DMS79 treated with DMSO at 0.1 percent for 48 hours (cell line): ENCODE data around the gene COL4A5.
"Not testable (repeated sequence)": the region's sequence is repeated elsewhere in the genome, so short reads cannot be mapped to it uniquely, and the experiment has no call there.

Source experiments
- DNase-seq: peaks from one replicate; lab custom pipeline; 2025; lab: John Stamatoyannopoulos, UW

COL4A5 gene

DNA sequence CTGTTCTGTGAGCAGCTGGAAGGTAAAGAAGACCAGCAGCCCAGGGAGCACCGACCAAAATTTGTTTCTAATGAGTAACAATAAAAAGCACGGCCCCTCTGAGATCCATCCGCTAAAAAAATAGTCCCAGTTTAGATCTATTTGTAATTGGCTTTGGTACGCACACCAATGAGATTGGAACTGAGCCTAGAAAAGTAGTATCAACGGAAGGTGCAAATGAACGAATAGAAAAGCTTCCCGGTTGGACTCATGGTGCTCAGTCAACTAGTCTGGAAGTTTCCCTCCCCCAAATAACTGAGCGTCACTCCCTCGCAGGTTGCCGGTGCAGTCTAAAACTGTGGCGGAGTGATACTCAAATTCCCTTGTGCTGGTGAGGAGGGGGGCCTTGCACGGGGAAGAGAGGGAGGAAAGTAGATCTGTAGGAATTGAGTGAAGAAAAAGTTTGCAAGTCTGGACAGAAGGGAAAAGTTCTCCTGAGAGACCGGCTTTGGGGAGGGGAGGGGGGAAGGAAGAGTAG lies at the start of gene COL4A5:
Gene COL4A5 (plus strand): TSS at position 413 of the 517 bp plus-strand sequence. CDS start 288 bp downstream, outside the sequence.
- DNase-seq, result no peak

DNA sequence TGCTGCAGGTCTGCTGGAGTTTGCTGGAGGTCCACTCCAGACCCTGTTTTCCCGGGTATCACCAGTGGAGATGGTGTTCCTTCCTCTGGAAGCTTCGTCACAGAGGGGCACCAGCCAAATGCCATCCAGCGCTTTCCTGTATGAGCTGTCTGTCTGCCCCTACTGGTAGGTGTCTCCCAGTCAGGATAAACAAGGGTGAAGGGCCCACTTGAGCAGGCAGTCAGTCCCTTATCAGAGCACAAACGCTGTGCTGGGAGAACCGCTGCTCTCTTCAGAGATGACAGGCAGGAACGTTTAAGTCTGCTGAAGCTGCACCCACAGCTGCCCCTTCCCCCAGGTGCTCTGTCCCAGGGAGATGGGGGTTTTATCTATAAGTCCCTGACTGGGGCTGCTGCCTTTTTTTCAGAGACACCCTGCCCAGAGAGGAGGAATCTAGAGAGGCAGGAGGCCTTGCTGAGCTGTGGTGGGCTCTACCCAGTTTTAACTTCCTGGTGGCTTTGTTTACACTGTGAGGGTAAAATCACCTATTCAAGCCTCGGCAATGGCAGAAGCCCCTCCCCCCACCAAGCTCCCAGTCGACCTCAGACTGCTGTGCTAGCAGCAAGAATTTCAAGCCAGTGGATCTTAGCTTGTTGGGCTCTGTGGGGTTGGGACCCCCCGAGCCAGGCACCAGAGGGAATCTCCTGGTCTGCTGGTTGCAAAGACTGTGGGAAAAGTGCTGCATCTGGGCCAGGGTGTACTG lies 48.5 kb upstream of the COL4A5 start:
- DNase-seq, result not testable (repeated sequence)

DNA sequence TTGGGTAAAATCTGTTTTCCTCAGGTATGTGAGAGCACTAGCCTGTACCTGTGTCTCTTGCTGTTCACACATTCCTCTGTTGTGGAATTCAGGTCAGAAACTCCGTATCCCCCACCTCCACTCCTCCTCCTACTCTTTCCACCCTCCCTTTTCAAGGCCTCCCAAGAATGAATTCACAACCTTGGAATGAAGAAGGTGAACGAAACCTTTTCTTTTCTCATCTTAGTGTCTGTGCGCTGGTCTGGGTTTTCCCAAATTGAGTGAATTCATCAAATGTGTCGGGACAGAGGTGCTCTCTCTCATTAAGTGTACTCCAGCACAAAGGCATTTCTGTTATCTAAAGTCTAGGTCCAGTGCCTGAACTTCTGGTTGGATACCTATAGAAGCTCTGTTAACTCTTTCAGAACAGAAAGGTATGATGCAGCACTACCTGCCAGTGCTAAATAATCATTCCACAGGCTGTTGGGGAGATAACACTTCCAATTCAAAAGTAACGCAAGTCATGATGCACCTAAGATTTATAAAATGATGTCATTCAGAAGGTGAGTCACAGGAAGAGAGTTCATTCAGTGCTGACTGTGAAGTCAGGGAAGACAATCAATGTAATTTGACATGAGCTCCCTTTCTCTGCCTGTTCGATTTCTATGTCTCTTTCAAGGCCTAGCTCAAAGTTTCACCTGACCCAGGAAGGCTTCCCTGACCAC lies 43.3 kb upstream of the COL4A5 start:
- DNase-seq, result no peak

DNA sequence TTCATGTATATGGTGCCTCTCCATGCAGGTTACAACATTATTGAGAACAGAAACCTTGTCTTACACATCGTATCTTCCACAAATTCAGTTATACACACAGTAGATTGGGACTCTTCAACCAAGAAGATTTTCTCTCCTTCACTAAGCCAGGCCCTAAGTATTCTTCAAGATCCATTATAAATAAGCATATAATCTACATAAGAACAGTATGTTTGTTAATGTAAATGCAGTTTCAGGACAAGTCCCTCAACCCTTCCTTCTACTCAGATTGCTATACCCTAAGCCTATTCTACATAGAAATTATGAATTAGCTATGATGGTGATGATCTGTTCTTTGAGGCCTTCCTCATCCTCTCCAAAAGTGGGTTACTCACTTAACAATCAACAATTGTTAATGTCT lies 42.7 kb upstream of the COL4A5 start:
- DNase-seq, result no peak

DNA sequence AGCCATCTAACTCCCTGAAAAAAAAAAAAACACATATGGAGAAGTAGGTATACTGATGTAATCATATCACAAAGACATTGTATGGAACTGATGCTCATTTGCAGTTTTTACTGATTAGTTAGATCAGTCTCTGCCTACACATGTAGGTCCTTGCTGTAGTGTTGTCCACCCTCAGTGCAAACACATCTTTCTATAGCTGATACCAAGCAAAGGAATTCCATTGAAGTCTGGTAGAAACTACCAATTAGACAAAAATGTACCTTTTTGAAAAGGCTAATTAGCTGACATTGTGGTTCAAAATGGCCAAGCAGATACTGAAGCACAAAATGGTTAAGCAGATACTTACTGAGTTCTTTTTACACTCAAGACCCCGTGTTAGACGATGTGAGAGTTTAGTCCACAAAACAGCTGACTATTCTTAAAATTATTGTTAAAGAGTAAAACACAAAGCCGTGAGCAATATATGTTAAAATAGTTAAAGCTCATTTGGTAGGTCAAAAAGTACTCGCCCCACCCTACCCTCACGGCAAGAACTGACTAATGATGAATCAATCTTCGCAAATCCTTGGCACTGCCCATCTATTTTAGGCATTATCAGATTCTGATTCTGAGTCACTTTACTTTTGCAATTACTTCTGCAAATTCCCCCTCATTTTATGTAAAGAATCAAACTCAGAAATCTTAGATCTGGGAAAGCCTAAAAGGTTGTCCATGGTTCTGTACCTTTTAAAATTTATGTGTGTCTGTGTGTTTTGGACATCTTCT lies 41.8 kb upstream of the COL4A5 start:
- DNase-seq, result no peak

DNA sequence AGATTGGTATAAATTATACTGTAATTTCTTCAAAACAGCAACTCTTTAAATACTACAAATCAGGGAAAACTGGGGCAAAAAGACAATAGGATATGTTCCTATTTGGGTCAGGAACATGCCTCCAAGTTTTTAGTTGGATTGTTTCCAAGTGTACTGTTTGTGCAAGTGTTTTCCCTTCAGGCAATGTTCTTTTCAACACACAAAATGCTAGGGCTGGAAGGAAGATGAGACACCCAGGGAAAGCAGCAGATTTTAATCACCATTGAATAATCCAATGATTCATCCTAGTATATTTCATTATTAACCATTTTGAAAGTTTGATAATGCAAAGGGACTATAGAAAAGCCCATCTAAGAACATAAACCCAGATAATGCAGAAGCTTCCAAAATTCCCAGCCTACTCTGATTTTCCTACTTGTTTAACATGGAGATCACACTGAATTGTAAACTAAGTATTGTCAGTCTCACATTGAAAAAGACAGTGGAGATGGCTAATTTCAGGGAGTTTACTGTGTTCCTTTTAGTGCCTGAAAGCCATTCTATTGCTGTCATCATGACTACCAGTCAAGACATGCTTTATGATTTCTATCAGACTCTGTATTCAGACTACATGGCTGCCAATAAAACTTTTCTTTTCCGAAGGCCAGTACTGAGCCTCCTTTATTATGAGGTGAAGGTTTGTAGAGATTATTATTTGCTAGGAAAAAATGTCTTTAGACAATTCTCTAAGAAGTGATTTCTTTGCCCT lies 40.0 kb upstream of the COL4A5 start:
- no peak for DNase-seq

DNA sequence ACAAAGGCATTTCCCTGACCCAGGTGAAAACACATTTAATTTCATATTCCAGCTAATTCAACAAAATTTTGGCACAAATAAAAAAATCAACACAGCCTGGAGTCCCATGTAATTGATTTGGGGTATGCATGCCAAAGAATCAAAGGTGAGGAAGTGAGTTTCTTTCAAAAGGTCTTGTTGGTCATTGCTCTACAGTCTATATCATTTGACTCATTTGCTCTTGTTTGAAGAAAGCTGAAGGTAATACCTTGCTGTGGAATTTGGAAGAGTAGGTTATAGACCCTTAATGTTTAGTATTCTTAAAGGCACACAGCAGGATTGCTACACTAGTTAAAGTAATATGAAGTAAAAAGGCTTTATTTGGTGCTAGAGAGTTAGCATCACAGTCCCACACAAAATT lies 26.9 kb upstream of the COL4A5 start:
- DNase-seq, result no peak

DNA sequence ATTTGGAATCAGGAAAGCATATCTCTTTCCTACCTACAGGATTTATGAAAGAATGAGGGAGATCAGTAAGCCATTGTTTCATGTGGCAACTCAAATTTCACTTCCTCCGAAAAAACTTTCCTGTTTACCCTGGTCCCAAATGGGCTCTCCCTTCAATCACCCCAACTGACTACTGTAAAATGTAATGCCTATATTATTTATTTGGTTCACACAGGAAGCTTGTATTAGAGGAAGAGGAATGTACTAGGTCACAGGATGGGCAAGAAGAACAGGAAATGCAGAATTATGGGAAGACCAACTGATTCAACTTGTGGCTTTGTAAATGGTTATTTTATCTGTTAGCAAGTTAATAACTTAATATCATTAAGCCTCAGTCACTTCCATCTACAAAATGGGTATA lies 24.5 kb upstream of the COL4A5 start:
- DNase-seq, result no peak

DNA sequence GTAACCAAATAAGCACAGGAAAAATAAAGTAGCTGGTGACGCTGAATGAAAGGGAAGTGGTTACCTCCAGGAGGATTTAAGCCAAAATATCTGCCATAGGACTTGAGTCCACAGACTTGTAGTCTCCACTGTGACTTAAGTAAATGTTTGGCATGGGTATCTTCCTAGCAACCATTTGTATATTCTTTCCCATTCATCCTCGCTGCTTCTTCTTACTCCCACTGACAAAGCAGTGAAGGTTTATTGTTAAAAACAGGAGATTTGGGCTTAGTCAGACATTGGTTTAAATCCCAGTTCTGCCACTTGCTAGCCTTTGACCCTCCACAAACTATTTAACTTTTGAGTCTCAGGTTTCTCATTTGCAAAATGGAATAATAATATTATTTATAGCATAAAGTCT lies 23.7 kb upstream of the COL4A5 start:
- DNase-seq, result no peak

DNA sequence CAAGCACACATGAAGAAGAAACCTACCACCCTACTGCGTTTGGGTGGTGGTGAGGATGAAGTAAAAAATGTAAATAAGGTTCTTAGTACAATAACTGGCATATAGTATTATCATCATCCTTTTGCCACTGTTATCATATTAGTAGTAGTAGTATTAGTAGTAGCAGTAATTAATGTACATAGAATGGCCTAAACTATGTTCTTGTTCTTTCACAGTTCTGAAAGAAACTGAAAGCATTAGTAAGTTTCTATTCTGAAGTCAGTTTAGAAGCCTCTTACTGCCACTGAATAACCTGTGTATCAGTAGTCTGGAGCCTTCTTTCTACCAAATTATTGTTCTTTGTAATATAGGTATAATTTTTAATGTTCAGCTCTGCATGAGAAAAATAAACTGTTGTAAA lies 22.4 kb upstream of the COL4A5 start:
- no peak for DNase-seq

DNA sequence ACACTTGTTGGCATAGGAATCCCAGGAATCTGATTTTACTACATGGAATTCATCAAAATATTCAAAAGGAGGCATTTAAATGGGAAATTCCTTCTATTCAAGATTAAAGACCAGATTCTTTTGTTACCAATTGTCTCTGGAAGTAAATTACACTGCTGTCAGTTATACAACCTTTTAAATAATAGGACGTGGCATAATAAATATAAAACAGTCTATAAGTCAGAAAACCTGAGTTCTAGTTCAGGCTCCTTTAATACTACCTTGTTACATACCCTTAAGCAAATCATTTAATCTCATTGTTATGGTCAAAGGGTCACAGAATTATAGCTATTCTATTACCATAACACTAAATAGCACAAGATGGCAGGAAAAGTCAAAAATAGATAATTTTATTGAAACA lies 20.2 kb upstream of the COL4A5 start:
- no peak for DNase-seq

DNA sequence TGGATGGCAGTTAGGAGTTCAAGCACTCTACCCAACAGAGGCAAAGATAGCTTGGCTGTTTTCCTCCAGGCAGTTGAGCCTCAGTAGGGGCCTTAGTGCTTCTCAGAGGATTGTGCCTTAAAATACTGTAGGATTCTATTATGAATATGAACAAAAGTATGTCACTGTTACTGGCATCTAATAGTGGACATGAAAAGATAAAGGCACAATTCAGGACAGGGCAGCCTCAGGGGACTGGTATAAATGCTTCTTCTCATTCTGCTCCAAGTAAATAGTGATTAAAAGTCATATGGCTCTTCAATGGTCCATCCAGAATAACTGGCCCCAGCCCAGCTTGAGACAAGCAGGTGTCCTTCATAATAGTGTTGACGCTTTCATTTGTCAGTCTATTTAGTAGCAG lies 19.2 kb upstream of the COL4A5 start:
- no peak for DNase-seq

DNA sequence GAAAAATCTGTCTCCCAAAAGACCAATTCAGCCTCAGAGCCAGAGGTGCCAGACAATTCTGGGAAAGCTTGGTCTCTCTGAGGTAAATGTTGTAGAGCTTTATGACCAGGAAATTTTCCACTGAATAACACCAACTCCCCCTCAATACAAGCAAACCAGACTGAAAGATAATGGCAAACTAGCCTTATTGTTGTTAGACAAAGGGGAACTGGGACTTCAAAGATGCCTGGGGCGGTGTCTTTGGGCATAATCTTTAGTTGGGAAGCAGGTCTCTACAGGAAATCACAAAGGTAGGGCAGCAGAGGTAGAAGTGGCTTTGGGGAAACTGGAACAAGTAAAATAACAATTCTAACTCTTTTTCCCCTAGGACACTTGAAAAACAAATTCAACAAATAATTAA lies 13.4 kb upstream of the COL4A5 start:
- DNase-seq, result no peak

DNA sequence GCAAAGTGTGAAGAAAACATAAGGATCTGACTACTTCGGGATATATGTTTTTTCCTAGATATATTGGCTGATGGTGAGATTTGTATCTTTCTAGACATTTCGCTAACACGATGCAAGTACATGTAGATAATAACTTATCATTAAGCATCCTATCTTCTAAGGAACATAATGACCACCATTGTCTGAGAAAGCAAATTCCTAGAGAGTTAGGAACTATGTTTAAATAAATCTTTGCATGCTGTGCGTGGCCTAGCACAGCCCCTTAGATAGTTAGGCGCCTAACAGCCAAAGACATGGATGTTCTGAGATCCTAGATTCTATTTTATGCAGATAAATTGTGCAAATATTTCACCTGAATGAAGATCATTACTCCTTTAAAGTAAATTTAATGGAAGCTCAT lies 4.4 kb upstream of the COL4A5 start:
- DNase-seq, result no peak

DNA sequence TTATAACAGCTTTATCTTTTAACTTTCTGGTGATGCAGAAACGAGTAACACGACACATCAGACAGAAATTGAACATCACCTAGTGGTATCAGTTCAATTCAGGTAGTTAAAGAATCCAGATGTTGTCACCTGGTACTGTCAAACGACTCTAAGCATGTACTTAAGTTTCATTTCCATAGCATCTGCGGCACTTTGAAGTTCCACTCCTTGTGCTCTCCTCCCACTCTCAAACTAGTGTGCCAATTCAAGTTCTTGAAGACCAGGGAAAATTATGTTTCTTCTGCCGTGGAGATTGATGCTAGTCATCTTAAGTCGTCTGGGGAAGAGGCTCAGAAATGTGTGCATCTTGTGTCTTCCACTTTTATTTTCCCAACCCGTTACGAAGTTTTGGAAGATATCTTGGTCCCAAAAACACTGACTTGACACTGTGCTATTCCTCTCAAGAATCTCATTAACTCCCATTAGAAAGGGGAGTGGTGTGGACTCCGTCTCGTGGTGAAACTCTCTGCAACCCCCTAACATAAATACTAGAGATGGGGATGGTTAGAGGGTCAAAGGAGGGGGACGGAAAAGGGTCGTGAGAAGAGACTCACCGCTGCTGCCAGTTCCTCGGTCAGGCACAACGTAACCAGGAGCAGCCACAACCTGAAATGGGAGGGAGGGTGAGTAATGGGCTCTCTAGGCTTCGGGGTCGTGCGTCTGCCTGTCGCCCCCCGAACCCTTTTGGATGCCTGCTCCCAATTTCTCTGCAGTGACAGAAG lies 2.1 kb upstream of the COL4A5 start:
- DNase-seq, result no peak

DNA sequence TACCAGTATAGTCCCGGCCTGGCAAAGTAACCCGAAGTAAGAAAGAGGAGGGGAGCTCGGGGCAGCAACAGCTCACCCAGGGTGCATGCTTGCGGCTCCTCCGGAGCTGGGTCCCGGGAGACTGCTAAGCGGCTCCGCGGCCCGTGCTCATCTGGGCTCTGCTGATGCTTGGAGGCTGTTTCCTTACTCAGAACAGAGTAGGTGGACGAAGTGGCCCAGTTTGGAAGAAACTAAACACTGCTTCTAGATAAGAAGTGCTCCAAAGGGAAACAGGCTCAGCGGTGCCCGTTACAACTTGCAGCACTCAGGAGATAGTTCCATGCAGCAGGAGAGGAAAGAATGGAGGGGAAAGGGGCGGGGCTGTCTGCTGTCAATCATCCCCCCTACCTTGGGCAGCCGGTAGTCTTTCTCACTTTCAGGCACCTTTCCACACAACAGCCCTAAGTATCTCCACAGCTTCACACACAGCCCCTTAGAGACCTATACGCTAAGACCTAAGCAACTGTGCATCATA lies 1.5 kb upstream of the COL4A5 start, which contains the start of gene COL4A6:
Gene COL4A6 (minus strand): TSS at position 313 of the 514 bp plus-strand sequence. CDS start 226 bp downstream, at position 87.
- DNase-seq, result peak; percentile 3

DNA sequence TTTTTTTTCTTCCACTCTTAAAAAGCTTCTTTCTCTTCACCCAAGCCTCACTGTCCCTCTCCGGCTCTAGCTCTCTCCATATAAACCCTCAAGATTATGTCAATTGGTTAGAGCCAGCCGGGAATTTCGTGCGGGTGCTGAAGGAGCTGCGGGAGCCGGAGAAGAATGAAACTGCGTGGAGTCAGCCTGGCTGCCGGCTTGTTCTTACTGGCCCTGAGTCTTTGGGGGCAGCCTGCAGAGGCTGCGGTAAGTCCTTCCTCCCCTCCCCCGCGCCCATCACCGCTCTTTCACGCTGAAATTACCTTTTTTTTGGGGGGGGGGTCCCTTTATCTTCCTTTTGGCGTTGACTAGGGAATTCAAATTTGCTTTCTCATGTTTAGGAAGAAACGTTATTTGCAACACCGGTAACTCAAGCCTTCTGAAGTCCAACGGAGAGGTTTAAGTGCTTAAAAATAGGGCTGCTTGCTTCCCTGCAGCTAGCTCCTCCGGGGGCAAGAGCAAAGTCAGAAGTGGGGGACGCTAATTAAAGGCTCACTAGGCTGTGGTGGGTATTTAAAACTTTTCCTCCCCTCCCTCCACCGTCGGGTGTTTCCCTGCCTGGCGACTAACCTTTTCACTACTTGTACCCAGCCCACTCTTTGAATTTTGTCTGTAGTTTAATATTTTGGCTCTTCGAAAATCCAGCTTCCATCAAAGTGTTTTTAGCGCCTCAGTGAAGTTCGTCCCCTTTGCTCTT lies 491 bp downstream of the COL4A5 start:
- DNase-seq, result no peak

DNA sequence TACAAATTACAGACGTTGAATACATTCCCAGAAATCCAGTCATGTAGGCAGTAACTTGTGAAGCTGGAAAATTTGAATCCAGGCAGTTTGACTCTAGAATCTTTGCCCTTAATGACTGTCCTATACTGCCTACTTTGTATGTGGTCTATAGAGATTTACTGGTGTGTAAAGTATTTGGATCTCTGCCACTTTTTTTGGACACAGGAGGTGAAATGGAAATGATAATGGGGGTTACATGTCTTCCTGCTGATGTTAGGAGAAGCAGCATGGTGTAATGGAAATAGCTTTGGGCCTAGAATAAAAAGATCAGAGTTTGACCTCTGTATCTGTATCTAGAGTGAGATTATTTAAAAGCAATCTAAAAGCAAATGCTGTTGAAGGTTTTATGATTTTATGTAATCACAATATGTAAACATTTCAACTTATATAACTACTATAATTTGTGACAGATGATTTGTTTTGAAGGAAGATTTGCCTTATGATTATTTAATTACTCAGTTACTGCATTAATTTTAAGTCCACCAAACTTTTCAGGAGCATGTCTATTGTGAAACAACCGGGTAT lies 3.3 kb downstream of the COL4A5 start:
- no peak for DNase-seq

DNA sequence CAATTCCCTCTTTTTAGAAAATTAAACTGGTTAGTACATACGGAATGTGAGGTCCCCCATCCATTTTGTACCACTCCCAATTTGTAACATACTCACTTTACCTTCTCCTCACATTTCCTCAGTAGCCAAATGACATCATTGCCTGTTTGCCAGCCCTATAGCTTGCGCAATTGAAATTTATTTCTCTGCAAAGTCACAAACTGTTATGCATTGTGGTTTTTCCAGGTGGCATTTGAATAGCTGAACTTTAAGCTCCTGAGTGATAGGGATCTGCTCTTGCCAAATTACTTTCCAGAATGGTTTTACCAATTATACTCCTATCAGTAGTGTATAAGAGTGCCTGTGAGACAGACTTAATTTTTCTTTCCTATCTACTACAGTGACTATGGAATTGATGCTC lies 7.7 kb downstream of the COL4A5 start:
- no peak for DNase-seq

DNA sequence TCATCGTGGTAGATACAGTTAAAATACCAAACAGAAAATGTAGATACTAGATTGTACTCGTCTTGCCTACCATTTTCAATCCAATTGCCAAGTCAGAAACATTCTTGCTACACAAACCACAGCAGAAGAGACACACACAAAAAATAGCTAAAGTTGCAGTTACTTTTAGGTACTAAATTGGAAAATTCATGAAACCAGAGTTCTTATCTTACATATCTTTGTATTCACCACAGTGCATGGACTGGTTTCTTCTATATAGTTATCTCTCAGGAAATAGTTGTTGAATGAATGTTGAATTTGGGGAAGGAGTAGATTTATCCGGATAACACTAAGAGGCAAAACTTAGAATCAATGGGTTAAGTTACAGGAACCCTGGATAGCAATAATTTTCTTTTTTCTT lies 14.2 kb downstream of the COL4A5 start:
- DNase-seq, result no peak
